ENCODE results near the gene KRTAP9-6. TPM values are rescaled to one million over a fixed set of nuclear protein-coding genes. Genes with fewer than 3 reads are reported as not detected.

Gene KRTAP9-6
- total and polyA plus RNA-seq, 10 of the 15 experiments (the other 5 are each of a cell fraction or from before 2014, with no cell fraction given): not detected

- in situ Hi-C loops (cut with MboI) (no loop called here), intact Hi-C loops (cut with micrococcal nuclease; ENCODE audit: unreplicated experiment) (no loop called here)
- Histone ChIP-seq H3K36me3 (ENCODE audit: control insufficient read depth in 2 of 2, insufficient read depth in 2 of 2, low read length in 1 of 2) (no peaks in the 10 kb centered on the region), H3K4me3 (no peak overlapping the region), H4K20me1 (ENCODE audit: control insufficient read depth, insufficient read depth) (no peaks in the 10 kb centered on the region), H2AFZ (ENCODE audit: control insufficient read depth, low read depth, low read length) (no peak overlapping the region), H3K9me3 (replicated peaks; ENCODE audit: control insufficient read depth, insufficient read depth, low read length) (no peaks in the 10 kb centered on the region; the same call in 2 of the 3 replicates), H3K27me3 (replicated peaks in 1 of 2; ENCODE audit: control insufficient read depth in 2 of 2, insufficient read depth in 2 of 2, low read length in 1 of 2) (peaks cover 0 to 2% of the 10 kb centered on the region in 2 experiments; a peak in 1 of 4 replicates), H3K9ac (ENCODE audit: control insufficient read depth, insufficient read depth, low read length) (no peak overlapping the region), H3K27ac (ENCODE audit: control insufficient read depth, insufficient read depth) (no peak overlapping the region), H3K4me1 (ENCODE audit: control insufficient read depth, insufficient read depth, low read length) (no peaks in the 10 kb centered on the region), H3K79me2 (ENCODE audit: control insufficient read depth, insufficient read depth, low read length) (no peaks in the 10 kb centered on the region), H3K4me2 (ENCODE audit: control insufficient read depth, insufficient read depth) (no peak overlapping the region)
- ChIA-PET POLR2A (no interaction called here), CTCF (interaction anchor here (1.0 kb wide), 1 partner anchor 21 kb away, joined by 3 read pairs; no protein-coding TSS in a partner anchor), SMC1A (ENCODE audit: uncharacterized antibody, unreplicated experiment) (no interaction called here), RAD21 (ENCODE audit: unreplicated experiment) (no interaction called here)
- BruUV-seq (replicated peaks): no TSS peak
- no peak for DNase-seq (ENCODE audit: low read depth, low spot score)
- no peak for TF ChIP-seq JUND (IDR thresholded peaks at IDR 0.05; ENCODE audit: low read depth, low read length)
- TF ChIP-seq CBX3 (IDR thresholded peaks at IDR 0.05; ENCODE audit: borderline replicate concordance, low read depth): no peak
- no peak for TF ChIP-seq DPF2 (IDR thresholded peaks at IDR 0.05)
- TF ChIP-seq IRF5 (IDR thresholded peaks at IDR 0.05; ENCODE audit: borderline replicate concordance): no peak
- TF ChIP-seq MTA3 (IDR thresholded peaks at IDR 0.05; ENCODE audit: borderline replicate concordance, low read length): no peak
- TF ChIP-seq ATF2 (IDR thresholded peaks at IDR 0.05; ENCODE audit: low read length): no peak
- no peak for TF ChIP-seq STAT3 (IDR thresholded peaks at IDR 0.05; ENCODE audit: low read depth, low read length)
- no peak for TF ChIP-seq CEBPB (IDR thresholded peaks at IDR 0.05; ENCODE audit: borderline replicate concordance in 1 of 2, low read depth in 2 of 2, low read length in 2 of 2)
- 0% methylated on average over 5 of the region's 5 CpGs for WGBS (ENCODE audit: insufficient coverage, insufficient replicate concordance, low lambda C conversion rate, missing lambda C conversion rate)
- FAIRE-seq: no peak
- ATAC-seq: no peak
Measured at GRCh38 chr17:41301204-41301790, 36.1 kb downstream of the KRTAP9-6 start.
